ENCODE measurements around the gene LTBP1. TPM values are rescaled to one million over a fixed set of nuclear protein-coding genes. Genes with fewer than 3 reads are reported as not detected.
"Not testable (repeated sequence)": the region's sequence is repeated elsewhere in the genome, so short reads cannot be mapped to it uniquely, and the experiment has no call there.

The LTBP1 gene
- polyA plus RNA-seq, 1 experiment, result 124 TPM

DNA sequence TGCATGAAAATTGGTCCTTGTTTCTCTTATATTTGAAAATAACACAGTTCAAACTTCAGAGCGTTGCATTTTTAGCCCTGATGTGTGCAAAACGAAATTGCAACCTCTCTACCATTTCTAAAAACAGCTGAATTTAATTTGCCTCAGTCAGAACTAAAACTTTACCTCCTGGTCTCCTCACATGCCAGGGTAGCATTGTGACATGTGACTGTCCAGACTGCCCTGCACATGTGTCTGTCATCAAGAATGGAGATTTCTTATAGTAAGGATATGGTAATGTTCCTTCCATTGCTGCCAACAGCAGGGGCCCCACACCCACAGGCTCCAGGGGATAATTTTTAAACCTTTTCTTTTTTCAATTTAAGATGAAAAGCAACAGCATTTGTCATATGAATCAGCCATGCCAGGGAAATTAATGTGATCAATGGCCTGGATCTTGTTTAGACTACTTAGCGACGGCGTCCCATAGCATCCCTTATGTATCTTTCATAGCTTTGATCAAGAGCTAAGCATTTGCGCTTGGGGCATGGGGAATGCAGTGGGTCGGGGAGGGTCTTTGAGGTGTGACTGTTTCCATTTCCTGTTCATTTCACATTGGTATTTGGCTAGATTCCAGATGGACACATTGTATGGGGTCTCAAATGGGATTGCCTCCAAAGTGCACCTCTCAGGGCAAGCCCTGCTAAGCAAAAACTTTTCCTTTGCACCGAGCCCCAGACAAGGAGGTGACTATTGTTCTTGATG, 437.3 kb downstream of the LTBP1 start:
- Histone ChIP-seq H3K4me3 (ENCODE audit: low read depth, low read length) (no peak overlapping the region), H3K36me3 (ENCODE audit: control insufficient read depth, insufficient read depth, low read length) (no peaks in the 10 kb centered on the region), H3K27me3 (ENCODE audit: control insufficient read depth, insufficient read depth, low read length) (no peaks in the 10 kb centered on the region; the same call in 1 of the 2 replicates)
- ChIA-PET POLR2A (no interaction called here), CTCF (interaction anchor here (0.6 to 1.6 kb wide), 5 partner anchors 12 to 199 kb away, joined by 3 to 6 read pairs (median 4); no protein-coding TSS in a partner anchor)
- TF ChIP-seq, protein P1, sequence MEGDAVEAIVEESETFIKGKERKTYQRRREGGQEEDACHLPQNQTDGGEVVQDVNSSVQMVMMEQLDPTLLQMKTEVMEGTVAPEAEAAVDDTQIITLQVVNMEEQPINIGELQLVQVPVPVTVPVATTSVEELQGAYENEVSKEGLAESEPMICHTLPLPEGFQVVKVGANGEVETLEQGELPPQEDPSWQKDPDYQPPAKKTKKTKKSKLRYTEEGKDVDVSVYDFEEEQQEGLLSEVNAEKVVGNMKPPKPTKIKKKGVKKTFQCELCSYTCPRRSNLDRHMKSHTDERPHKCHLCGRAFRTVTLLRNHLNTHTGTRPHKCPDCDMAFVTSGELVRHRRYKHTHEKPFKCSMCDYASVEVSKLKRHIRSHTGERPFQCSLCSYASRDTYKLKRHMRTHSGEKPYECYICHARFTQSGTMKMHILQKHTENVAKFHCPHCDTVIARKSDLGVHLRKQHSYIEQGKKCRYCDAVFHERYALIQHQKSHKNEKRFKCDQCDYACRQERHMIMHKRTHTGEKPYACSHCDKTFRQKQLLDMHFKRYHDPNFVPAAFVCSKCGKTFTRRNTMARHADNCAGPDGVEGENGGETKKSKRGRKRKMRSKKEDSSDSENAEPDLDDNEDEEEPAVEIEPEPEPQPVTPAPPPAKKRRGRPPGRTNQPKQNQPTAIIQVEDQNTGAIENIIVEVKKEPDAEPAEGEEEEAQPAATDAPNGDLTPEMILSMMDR (IDR thresholded peaks at IDR 0.05; ENCODE audit: insufficient read depth, low read depth, low read length), result no peak
- DNase-seq (ENCODE audit: low read depth), result no peak

DNA sequence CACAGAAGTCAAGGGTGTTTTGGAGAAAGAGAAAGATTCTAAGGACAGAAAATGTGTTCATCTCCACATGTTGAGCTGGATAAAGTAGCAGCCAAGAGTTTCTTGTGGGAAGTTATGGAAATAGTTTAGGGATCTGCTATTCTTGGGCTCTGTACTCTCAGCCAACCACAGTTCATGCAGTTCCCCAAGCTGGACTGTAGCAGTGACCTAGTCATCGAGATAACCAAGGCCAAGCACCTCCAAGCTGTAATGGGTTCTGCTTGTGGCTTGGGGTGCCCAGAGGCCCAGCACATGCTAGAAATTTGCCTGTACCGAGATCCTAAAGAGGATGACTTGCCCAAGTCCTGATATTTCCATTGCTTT, 437.8 kb downstream of the LTBP1 start:
- Histone ChIP-seq H3K4me3 (ENCODE audit: low read depth, low read length) (no peak overlapping the region), H3K27me3 (ENCODE audit: control insufficient read depth, insufficient read depth, low read length) (no peaks in the 10 kb centered on the region; the same call in 1 of the 2 replicates), H3K36me3 (ENCODE audit: control insufficient read depth, insufficient read depth, low read length) (no peaks in the 10 kb centered on the region)
- TF ChIP-seq, protein P1 (IDR thresholded peaks at IDR 0.05; ENCODE audit: insufficient read depth, low read depth, low read length), result no peak
- no peak for DNase-seq (ENCODE audit: low read depth)
- ChIA-PET CTCF (interaction anchor here (0.6 to 1.6 kb wide), 5 partner anchors 11 to 198 kb away, joined by 3 to 6 read pairs (median 4); no protein-coding TSS in a partner anchor), POLR2A (no interaction called here)

DNA sequence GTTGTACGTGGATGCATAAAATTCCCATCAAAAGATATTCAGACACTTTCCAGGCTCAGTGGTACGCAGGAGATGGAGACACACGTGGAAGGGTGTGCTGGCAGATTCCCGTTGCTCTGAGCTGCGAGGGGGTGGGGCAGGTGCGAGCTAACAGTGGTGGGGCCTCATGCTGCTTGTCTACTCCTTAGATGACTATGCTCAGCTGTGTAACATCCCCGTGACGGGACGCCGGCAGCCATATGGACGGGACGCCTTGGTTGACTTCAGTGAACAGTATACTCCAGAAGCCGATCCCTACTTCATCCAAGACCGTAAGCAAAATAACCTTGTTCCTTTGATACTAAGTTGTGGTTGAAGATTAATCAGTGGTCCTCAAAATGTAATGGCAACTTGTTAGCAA, 442.2 kb downstream of the LTBP1 start:
- Histone ChIP-seq H3K27me3 (ENCODE audit: control insufficient read depth, insufficient read depth, low read length) (no peaks in the 10 kb centered on the region), H3K4me3 (ENCODE audit: low read depth, low read length) (no peak overlapping the region), H3K36me3 (ENCODE audit: control insufficient read depth, insufficient read depth, low read length) (no peaks in the 10 kb centered on the region)
- TF ChIP-seq, protein P1 (IDR thresholded peaks at IDR 0.05; ENCODE audit: insufficient read depth, low read depth, low read length), result no peak
- CTCF ChIA-PET, result interaction anchor here (1.0 to 1.3 kb wide), 2 partner anchors 9 to 16 kb away, joined by 3 to 5 read pairs; no protein-coding TSS in a partner anchor
- POLR2A ChIA-PET, result no interaction called here
- no peak for DNase-seq (ENCODE audit: low read depth)

DNA sequence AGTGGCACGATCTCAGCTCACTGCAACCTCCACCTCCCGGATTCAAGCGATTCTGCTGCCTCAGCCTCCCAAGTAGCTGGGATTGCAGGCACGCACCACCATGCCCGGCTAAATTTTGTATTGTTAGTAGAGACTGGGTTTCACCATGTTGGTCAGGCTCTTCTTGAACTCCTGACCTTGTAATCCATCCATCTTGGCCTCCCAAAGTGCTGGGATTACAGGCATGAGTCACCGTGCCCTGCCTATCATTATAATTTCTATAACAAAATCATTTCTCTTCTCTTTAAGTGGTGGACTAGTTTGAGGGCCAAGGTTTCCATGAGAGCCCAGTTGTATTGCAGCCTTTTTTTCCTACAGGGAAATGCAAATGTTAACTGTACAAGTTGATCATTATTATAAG, 442.9 kb downstream of the LTBP1 start:
- DNase-seq (ENCODE audit: low read depth); H3K36me3 ChIP-seq (ENCODE audit: control insufficient read depth, insufficient read depth, low read length); H3K4me3 ChIP-seq (ENCODE audit: low read depth, low read length); H3K27me3 ChIP-seq (ENCODE audit: control insufficient read depth, insufficient read depth, low read length); POLR2A ChIA-PET: not testable (repeated sequence)
- CTCF ChIA-PET, result interaction anchor here (1.1 to 1.5 kb wide), 3 partner anchors 8 to 82 kb away, joined by 4 to 5 read pairs (median 5); no protein-coding TSS in a partner anchor

DNA sequence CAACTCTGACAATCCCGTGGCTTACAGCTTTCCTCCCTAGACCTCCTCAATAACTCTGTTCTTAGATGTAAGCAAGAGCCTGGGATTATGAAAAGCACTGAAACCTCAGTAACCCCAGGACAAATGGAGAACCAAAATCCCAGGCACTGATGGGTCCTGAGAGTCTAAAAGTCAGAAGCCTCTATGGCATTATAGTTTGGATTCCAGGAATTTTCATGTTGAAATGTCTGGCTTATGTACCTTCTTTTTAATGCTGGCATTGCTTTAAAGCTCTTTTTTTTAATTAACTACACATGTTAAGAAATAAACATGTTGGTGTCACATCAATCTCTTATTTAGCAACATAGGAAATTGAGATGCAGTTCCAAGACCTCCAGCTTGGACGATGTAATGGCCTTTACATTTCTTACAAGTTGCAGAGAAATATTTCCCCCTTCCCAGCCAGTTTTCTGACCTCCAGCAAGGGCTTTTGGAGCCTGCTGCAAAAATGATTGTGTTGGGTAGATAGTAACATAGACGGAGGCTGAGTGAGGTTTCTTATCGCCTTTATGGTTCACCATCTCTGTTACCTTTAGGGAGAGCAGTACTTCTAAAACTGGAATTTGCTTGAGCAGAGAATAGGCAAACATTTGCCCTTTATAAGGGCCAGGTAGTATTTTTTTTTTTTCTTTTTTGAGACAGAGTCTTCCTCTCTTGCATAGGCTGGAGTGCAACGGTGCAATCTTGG, 444.9 kb downstream of the LTBP1 start:
- TF ChIP-seq, protein P1 (IDR thresholded peaks at IDR 0.05; ENCODE audit: insufficient read depth, low read depth, low read length), result no peak
- DNase-seq (ENCODE audit: low read depth), result no peak
- Histone ChIP-seq H3K27me3 (ENCODE audit: control insufficient read depth, insufficient read depth, low read length) (no peaks in the 10 kb centered on the region), H3K4me3 (ENCODE audit: low read depth, low read length) (no peak overlapping the region), H3K36me3 (ENCODE audit: control insufficient read depth, insufficient read depth, low read length) (no peaks in the 10 kb centered on the region)
- ChIA-PET CTCF (interaction anchor here (0.5 to 1.8 kb wide), 5 partner anchors 15 to 360 kb away, joined by 3 to 4 read pairs (median 3); no protein-coding TSS in a partner anchor), POLR2A (interaction anchor here (0.6 kb wide), 1 partner anchor 21 kb away, joined by 3 read pairs; no protein-coding TSS in a partner anchor)

Data from BJ (cell line).